HL-60 (cell line): ENCODE measurements around the gene FBXO34.

Source experiments
- DNase-seq, 2 experiments: peaks; one replicate each; pipeline ENCODE4 v3.0.0-alpha.2; 2010 to 2020; ENCODE audit warnings: low read depth in 1 of 2, low spot score in 1 of 2
- H3K27ac ChIP-seq: fragments of 250-450 bp; sonication (Bioruptor Pico); replicated peaks from 2 replicates; pipeline ENCODE4 v1.5.1; 2020; ENCODE audit warnings: mild to moderate bottlenecking, moderate library complexity
- H3K27me3 ChIP-seq: fragments of 250-450 bp; sonication (Bioruptor Pico); 2 replicates; pipeline ENCODE4 v1.5.1; 2021; ENCODE audit warnings: mild to moderate bottlenecking, moderate library complexity; ENCODE audit not compliant: insufficient read depth, poor library complexity, severe bottlenecking
- H3K4me3 ChIP-seq: replicated peaks from 2 replicates; pipeline ENCODE4 v1.5.1; 2011; ENCODE audit warnings: mild to moderate bottlenecking, control low read depth, low read length; ENCODE audit not compliant: insufficient read depth
- CTCF ChIP-seq: IDR thresholded peaks from one replicate; pipeline ENCODE4 v1.5.1; 2011; ENCODE audit warnings: low read length, control low read depth, inconsistent platforms; ENCODE audit not compliant: insufficient read depth
- GABPA ChIP-seq: IDR thresholded peaks from 2 replicates; pipeline ENCODE4 v1.6.1; 2012; ENCODE audit warnings: low read depth
- POLR2AphosphoS5 ChIP-seq: IDR thresholded peaks from 2 replicates; pipeline ENCODE4 v1.6.1; 2012; ENCODE audit warnings: low read depth
- SPI1 ChIP-seq: IDR thresholded peaks from 2 replicates; pipeline ENCODE4 v1.6.1; 2012; ENCODE audit warnings: low read depth, mild to moderate bottlenecking, borderline replicate concordance
- TF ChIP-seq, protein P1 (sequence below): IDR thresholded peaks from 2 replicates; pipeline ENCODE4 v1.6.1; 2012; ENCODE audit warnings: low read depth; ENCODE audit not compliant: insufficient replicate concordance

The FBXO34 gene

DNA sequence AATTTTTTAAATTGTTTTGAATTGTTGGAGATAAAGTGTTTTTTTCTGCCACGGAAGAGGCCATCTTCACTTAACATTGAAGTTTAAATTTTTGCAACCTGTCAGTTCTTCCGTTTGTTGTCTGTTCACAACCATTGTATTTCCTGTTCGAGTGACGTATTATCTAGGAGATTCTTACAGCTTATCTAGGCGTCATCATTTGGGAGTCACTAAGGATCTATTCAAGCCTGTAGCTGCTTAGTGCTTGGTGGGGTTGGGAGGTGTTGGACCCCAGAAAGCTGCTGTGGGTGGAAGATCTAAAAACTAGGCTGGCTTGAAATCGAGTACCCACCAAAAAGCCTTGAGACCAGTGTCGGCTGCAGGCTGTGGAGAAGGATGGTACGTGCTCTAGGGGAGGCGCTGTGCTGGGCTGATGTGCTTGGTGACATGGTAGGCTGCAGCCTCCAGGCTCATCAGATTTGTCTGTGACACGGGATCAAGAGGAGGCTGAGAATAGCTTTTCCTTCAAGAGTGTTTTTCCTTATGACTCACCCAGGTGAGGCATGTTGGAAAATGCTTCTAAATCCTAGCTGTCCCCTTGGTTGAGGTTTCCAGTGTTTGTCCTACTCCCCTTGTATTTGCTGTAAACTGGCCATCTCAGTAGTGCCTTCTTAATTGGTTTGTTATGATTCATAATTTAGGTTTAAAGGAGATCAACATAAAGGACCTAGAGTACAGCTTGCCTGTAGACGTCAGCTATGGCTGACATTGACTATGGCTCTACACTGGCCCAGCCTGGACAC is 82.7 kb downstream of the FBXO34 start:
- no peak overlapping the region for H3K4me3 ChIP-seq
- no peak for DNase-seq
- H3K27ac ChIP-seq, result no peak overlapping the region
- TF ChIP-seq, protein P1, sequence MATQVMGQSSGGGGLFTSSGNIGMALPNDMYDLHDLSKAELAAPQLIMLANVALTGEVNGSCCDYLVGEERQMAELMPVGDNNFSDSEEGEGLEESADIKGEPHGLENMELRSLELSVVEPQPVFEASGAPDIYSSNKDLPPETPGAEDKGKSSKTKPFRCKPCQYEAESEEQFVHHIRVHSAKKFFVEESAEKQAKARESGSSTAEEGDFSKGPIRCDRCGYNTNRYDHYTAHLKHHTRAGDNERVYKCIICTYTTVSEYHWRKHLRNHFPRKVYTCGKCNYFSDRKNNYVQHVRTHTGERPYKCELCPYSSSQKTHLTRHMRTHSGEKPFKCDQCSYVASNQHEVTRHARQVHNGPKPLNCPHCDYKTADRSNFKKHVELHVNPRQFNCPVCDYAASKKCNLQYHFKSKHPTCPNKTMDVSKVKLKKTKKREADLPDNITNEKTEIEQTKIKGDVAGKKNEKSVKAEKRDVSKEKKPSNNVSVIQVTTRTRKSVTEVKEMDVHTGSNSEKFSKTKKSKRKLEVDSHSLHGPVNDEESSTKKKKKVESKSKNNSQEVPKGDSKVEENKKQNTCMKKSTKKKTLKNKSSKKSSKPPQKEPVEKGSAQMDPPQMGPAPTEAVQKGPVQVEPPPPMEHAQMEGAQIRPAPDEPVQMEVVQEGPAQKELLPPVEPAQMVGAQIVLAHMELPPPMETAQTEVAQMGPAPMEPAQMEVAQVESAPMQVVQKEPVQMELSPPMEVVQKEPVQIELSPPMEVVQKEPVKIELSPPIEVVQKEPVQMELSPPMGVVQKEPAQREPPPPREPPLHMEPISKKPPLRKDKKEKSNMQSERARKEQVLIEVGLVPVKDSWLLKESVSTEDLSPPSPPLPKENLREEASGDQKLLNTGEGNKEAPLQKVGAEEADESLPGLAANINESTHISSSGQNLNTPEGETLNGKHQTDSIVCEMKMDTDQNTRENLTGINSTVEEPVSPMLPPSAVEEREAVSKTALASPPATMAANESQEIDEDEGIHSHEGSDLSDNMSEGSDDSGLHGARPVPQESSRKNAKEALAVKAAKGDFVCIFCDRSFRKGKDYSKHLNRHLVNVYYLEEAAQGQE, result no peak
- TF ChIP-seq POLR2AphosphoS5, result no peak
- TF ChIP-seq GABPA, result no peak
- TF ChIP-seq SPI1, result no peak
- no peak for TF ChIP-seq CTCF
- H3K27me3 ChIP-seq, result no peaks in the 10 kb centered on the region

DNA sequence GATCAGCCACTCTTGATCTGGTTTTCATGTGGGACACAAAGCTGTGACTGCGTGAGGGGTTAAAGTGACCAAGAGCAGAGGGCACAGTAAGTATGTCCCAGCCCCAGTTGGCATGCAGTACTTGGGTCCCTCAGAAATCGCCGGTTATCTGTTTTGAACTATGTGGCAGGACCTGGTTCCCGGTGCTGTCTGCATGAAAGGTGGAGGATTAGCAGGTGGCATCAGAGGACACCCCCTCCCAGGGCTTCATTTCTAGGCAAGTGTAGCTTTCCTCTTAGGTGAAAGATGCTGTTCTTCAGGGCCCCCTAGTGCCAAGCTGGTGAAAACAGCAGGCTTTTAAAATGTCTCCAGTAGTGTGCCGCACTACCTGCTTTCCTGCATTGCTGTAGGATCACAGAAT is 83.3 kb downstream of the FBXO34 start:
- peak in 1 of 2 experiments; percentile 58 for DNase-seq
- Histone ChIP-seq H3K27me3 (no peaks in the 10 kb centered on the region), H3K27ac (no peak overlapping the region), H3K4me3 (no peak overlapping the region)
- TF ChIP-seq SPI1 (no peak), CTCF (peak; percentile 51), GABPA (no peak)
- TF ChIP-seq, protein P1, result no peak

GRCh38 chr14:55355922-55356321 is 84.7 kb downstream of the FBXO34 start:
- no peak overlapping the region for H3K27ac ChIP-seq
- no peak overlapping the region for H3K4me3 ChIP-seq
- no peak for DNase-seq
- no peaks in the 10 kb centered on the region for H3K27me3 ChIP-seq
- TF ChIP-seq CTCF, result no peak
- TF ChIP-seq, protein P1, result no peak
- TF ChIP-seq POLR2AphosphoS5, result no peak
- TF ChIP-seq SPI1, result no peak
- TF ChIP-seq GABPA, result no peak
